Smooth muscle cell (in vitro differentiated cells): ENCODE data around the gene REPIN1. TPM values are rescaled to one million over a fixed set of nuclear protein-coding genes. Genes with fewer than 3 reads are reported as not detected.

ENCODE experiments used
- DNase-seq: peaks from one replicate; lab custom pipeline; 2025; ENCODE audit not compliant: unreplicated experiment; lab: John Stamatoyannopoulos, UW
- H2AFZ ChIP-seq: fragments of 200-600 bp; sonication (generic); 2 replicates; pipeline ENCODE4 v1.6.0; 2016; ENCODE audit warnings: antibody characterized with exemption, low read depth, mild to moderate bottlenecking
- H3F3A ChIP-seq: fragments of 200-600 bp; sonication (generic); 2 replicates; pipeline ENCODE4 v1.6.0; 2017; ENCODE audit warnings: antibody characterized with exemption, low read depth
- H3K27ac ChIP-seq: fragments of 200-600 bp; sonication (generic); 2 replicates; pipeline ENCODE4 v1.5.1; 2016; ENCODE audit warnings: low read depth, mild to moderate bottlenecking
- H3K27me3 ChIP-seq: fragments of 200-600 bp; sonication (generic); 2 replicates; pipeline ENCODE4 v1.6.1; 2016; ENCODE audit warnings: low read depth, mild to moderate bottlenecking
- H3K36me3 ChIP-seq: fragments of 200-600 bp; sonication (generic); 2 replicates; pipeline ENCODE4 v1.5.1; 2016; ENCODE audit warnings: low read depth
- H3K4me1 ChIP-seq: fragments of 200-600 bp; sonication (generic); 2 replicates; pipeline ENCODE4 v1.5.1; 2016; ENCODE audit warnings: low read depth
- H3K4me2 ChIP-seq: fragments of 200-600 bp; sonication (generic); 2 replicates; pipeline ENCODE4 v1.6.0; 2016; ENCODE audit warnings: mild to moderate bottlenecking
- H3K4me3 ChIP-seq: fragments of 200-600 bp; sonication (generic); 2 replicates; pipeline ENCODE4 v1.5.1; 2016; ENCODE audit warnings: mild to moderate bottlenecking
- H3K79me2 ChIP-seq: fragments of 200-600 bp; sonication (generic); 2 replicates; pipeline ENCODE4 v1.6.0; 2016; ENCODE audit warnings: low read depth, mild to moderate bottlenecking
- H3K9ac ChIP-seq: fragments of 200-600 bp; sonication (generic); 2 replicates; pipeline ENCODE4 v1.6.0; 2016; ENCODE audit warnings: low read depth
- H3K9me3 ChIP-seq: fragments of 200-600 bp; sonication (generic); replicated peaks from 2 replicates; pipeline ENCODE4 v1.5.1; 2016; ENCODE audit warnings: low read depth
- H4K20me1 ChIP-seq: fragments of 200-600 bp; sonication (generic); 2 replicates; pipeline ENCODE4 v1.6.0; 2016; ENCODE audit warnings: low read depth
- WGBS: methylation state at CpG from one replicate; pipeline ENCODE4 v1.1.7; 2016; ENCODE audit warnings: low lambda C conversion rate; 5-methylcytosine and 5-hydroxymethylcytosine counted together
- polyA plus RNA-seq: library from polyadenylated mRNA; unstranded; fragments of >200 nt; fragmentation: Nextera tagmentation; extraction: Ambion mirVana; gene quantifications from 2 replicates; pipeline ENCODE4 v1.2.1, GENCODE V29; 2016
- total RNA-seq: library from RNA; depleted of rRNA; stranded (reverse); fragments of >200 nt; gene quantifications from 2 replicates; pipeline ENCODE4 v1.2.3, GENCODE V29; 2014
- TF ChIP-seq, protein P1 (sequence below): fragments of 200-600 bp; sonication (generic); IDR thresholded peaks from 2 replicates; pipeline ENCODE4 v1.5.1; 2017; ENCODE audit warnings: borderline replicate concordance, mild to moderate bottlenecking, antibody characterized with exemption; ENCODE audit not compliant: insufficient read depth, poor library complexity, severe bottlenecking

The REPIN1 gene
- total and polyA plus RNA-seq, 2 experiments from 2014 or later: 55.5 to 60.9 TPM

DNA sequence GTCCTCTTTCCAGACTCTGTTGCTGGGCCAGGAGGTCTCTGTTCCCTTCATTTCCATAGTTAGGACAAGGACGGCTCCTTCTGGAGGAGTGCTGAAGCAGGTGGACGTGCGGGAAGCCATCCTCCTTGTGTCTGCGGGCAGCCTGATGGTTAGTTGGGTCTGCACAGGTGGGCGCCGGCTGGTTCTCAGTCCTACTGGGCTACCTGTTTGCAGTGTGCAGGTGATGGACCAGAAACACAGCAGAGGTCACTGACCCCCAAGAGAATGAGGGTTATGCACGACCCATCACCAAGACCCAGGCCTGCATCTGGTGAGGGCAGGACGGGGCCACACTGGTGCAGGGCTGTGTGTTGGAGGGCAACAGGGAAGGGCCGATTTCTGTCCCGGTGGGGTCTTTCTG, 35.0 kb upstream of the REPIN1 start:
- H3K9ac ChIP-seq: no peak overlapping the region
- H3K27ac ChIP-seq: no peak overlapping the region
- WGBS: 95% methylated on average over 10 of the region's 10 CpGs

GRCh38 chr7:150334108-150334507, 34.5 kb upstream of the REPIN1 start:
- no peaks in the 10 kb centered on the region for H4K20me1 ChIP-seq
- TF ChIP-seq, protein P1, sequence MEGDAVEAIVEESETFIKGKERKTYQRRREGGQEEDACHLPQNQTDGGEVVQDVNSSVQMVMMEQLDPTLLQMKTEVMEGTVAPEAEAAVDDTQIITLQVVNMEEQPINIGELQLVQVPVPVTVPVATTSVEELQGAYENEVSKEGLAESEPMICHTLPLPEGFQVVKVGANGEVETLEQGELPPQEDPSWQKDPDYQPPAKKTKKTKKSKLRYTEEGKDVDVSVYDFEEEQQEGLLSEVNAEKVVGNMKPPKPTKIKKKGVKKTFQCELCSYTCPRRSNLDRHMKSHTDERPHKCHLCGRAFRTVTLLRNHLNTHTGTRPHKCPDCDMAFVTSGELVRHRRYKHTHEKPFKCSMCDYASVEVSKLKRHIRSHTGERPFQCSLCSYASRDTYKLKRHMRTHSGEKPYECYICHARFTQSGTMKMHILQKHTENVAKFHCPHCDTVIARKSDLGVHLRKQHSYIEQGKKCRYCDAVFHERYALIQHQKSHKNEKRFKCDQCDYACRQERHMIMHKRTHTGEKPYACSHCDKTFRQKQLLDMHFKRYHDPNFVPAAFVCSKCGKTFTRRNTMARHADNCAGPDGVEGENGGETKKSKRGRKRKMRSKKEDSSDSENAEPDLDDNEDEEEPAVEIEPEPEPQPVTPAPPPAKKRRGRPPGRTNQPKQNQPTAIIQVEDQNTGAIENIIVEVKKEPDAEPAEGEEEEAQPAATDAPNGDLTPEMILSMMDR: no peak
- H3K4me3 ChIP-seq: no peak overlapping the region
- no peaks in the 10 kb centered on the region for H3K27me3 ChIP-seq
- H3K4me1 ChIP-seq: peaks cover 3% of the 10 kb centered on the region
- H3K36me3 ChIP-seq: no peaks in the 10 kb centered on the region
- H3K9me3 ChIP-seq: no peaks in the 10 kb centered on the region
- 91% methylated on average over 8 of the region's 8 CpGs for WGBS
- no peak overlapping the region for H3K27ac ChIP-seq
- no peak overlapping the region for H2AFZ ChIP-seq
- no peak overlapping the region for H3K9ac ChIP-seq
- no peaks in the 10 kb centered on the region for H3F3A ChIP-seq
- no peaks in the 10 kb centered on the region for H3K79me2 ChIP-seq
- no peak overlapping the region for H3K4me2 ChIP-seq
- no peak for DNase-seq

More for the DNA sequence above, 35.0 kb upstream of the REPIN1 start:
- TF ChIP-seq, protein P1: no peak
- H3K4me3 ChIP-seq: no peak overlapping the region
- no peak overlapping the region for H3K4me2 ChIP-seq
- H3K36me3 ChIP-seq: no peaks in the 10 kb centered on the region
- no peaks in the 10 kb centered on the region for H3K79me2 ChIP-seq
- H3K27me3 ChIP-seq: no peaks in the 10 kb centered on the region
- no peaks in the 10 kb centered on the region for H3K9me3 ChIP-seq
- H3F3A ChIP-seq: no peaks in the 10 kb centered on the region
- H2AFZ ChIP-seq: no peak overlapping the region
- DNase-seq: no peak
- no peaks in the 10 kb centered on the region for H4K20me1 ChIP-seq
- H3K4me1 ChIP-seq: peaks cover 3% of the 10 kb centered on the region

- Histone ChIP-seq H3K79me2 (no peaks in the 10 kb centered on the region), H2AFZ (no peak overlapping the region), H3F3A (no peaks in the 10 kb centered on the region), H3K36me3 (no peaks in the 10 kb centered on the region), H3K27ac (no peak overlapping the region), H3K9ac (no peak overlapping the region), H3K27me3 (peaks cover under 1% of the 10 kb centered on the region), H3K4me2 (no peak overlapping the region), H3K4me3 (no peak overlapping the region), H4K20me1 (no peaks in the 10 kb centered on the region), H3K9me3 (no peaks in the 10 kb centered on the region), H3K4me1 (peaks cover 8% of the 10 kb centered on the region)
- TF ChIP-seq, protein P1: no peak
- WGBS: 58% methylated on average over 7 of the region's 7 CpGs
- no peak for DNase-seq
Observed at GRCh38 chr7:150335108-150335773, 33.4 kb upstream of the REPIN1 start.

DNA sequence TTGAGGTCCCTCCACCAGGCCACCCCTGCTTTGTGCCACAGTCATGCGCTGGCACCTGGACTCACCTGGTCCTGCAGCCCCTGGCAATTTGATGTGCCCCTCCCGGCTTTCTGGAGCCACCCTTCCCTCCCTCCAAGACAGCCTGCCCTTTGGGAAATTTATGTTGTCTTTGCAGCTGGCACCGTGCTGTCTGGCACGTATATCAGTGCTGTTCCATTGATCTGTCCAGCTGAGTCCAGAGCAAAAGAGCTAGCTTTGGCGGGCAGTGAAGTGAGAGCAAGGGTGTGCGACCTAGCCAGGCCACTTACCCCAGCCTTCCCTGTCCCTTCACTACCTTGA, 32.9 kb upstream of the REPIN1 start:
- no peaks in the 10 kb centered on the region for H3F3A ChIP-seq
- no peak overlapping the region for H3K4me2 ChIP-seq
- no peak overlapping the region for H3K27ac ChIP-seq
- H3K9me3 ChIP-seq: no peaks in the 10 kb centered on the region
- H3K4me3 ChIP-seq: no peak overlapping the region
- H2AFZ ChIP-seq: no peak overlapping the region
- TF ChIP-seq, protein P1: no peak
- H3K4me1 ChIP-seq: peaks cover 13% of the 10 kb centered on the region
- no peak overlapping the region for H3K9ac ChIP-seq
- no peaks in the 10 kb centered on the region for H3K36me3 ChIP-seq
- H3K27me3 ChIP-seq: peaks cover 6% of the 10 kb centered on the region
- no peak for DNase-seq
- H3K79me2 ChIP-seq: no peaks in the 10 kb centered on the region
- 87% methylated on average over 6 of the region's 6 CpGs for WGBS
- no peaks in the 10 kb centered on the region for H4K20me1 ChIP-seq
